ENCODE results near the gene LPP.

DNA sequence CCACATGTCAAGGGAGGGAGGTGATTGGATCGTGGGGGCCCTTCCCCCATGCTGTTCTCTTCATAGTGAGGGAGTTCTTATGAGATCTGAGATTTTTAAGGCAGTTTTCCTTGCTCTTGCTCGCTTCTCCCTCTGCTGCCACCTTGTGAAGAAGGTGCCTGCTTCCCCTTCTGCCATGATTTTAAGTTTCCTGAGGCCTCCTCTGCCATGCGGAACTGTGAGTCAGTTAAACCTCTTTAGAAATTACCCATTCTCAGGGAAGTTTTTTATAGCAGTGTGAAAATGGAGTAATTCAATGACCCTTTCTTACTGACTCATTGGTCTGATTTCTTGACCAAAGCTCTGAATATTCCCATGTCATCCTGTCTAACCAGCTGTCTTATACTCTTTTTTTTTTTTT lies 533.4 kb downstream of the LPP start:
- TF ChIP-seq, protein P1, sequence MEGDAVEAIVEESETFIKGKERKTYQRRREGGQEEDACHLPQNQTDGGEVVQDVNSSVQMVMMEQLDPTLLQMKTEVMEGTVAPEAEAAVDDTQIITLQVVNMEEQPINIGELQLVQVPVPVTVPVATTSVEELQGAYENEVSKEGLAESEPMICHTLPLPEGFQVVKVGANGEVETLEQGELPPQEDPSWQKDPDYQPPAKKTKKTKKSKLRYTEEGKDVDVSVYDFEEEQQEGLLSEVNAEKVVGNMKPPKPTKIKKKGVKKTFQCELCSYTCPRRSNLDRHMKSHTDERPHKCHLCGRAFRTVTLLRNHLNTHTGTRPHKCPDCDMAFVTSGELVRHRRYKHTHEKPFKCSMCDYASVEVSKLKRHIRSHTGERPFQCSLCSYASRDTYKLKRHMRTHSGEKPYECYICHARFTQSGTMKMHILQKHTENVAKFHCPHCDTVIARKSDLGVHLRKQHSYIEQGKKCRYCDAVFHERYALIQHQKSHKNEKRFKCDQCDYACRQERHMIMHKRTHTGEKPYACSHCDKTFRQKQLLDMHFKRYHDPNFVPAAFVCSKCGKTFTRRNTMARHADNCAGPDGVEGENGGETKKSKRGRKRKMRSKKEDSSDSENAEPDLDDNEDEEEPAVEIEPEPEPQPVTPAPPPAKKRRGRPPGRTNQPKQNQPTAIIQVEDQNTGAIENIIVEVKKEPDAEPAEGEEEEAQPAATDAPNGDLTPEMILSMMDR (IDR thresholded peaks at IDR 0.05): no peak
- TF ChIP-seq POLR2A (IDR thresholded peaks at IDR 0.05): no peak
